ENCODE data around the gene PDLIM5. TPM values are rescaled to one million over a fixed set of nuclear protein-coding genes. Genes with fewer than 3 reads are reported as not detected.
"Not testable (repeated sequence)": the region's sequence is repeated elsewhere in the genome, so short reads cannot be mapped to it uniquely, and the experiment has no call there.

The PDLIM5 gene
- total RNA-seq, 1 donor from 2014 or later: 82.9 TPM

DNA sequence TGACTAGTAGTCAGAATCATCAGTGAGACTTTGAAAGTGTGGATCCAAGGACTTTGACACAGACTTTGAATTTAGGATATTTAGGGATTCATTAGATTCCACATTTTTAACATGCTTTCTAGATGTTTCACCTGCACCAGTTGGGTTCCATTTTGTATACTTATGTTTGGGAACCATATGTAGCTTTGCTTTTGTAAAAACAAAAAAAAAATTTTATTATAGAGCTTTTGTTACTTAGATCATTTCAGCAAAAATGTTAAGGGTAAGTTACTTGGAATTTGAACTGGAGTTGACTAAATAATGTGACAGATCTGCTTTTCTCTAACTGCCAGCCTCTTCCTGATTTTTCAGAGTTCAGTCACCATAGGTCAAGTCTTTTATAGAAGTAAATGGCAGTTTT, 14.6 kb downstream of the PDLIM5 start:
- Histone ChIP-seq H3K27me3 (ENCODE audit: control insufficient read depth, insufficient read depth, low read length) (no peaks in the 10 kb centered on the region), H3K4me3 (ENCODE audit: low read depth, low read length) (no peak overlapping the region), H3K36me3 (ENCODE audit: control insufficient read depth, insufficient read depth, low read length) (peaks cover 2% of the 10 kb centered on the region)
- TF ChIP-seq, protein P1, sequence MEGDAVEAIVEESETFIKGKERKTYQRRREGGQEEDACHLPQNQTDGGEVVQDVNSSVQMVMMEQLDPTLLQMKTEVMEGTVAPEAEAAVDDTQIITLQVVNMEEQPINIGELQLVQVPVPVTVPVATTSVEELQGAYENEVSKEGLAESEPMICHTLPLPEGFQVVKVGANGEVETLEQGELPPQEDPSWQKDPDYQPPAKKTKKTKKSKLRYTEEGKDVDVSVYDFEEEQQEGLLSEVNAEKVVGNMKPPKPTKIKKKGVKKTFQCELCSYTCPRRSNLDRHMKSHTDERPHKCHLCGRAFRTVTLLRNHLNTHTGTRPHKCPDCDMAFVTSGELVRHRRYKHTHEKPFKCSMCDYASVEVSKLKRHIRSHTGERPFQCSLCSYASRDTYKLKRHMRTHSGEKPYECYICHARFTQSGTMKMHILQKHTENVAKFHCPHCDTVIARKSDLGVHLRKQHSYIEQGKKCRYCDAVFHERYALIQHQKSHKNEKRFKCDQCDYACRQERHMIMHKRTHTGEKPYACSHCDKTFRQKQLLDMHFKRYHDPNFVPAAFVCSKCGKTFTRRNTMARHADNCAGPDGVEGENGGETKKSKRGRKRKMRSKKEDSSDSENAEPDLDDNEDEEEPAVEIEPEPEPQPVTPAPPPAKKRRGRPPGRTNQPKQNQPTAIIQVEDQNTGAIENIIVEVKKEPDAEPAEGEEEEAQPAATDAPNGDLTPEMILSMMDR (IDR thresholded peaks at IDR 0.05; ENCODE audit: insufficient read depth, low read length, severe bottlenecking): no peak
- no peak for DNase-seq (ENCODE audit: low read depth)
- no peak for FAIRE-seq

DNA sequence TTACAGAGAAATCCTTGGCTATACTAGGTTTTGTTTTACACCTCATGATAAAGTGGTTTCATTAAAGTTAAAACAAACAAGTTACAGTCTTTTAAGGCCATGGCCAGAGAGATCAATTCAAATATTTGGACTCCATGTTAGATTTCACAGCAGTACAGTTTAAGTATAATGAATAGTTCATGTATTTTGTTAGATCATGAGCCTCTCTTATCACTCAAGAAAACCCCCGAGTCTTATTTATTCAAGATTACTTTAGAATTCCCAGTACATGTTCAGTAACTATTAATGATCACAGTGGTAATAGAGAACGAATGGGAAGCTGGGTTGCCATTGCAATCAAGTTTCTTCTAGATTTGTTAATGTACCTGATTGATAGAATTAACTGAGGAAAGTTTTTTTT, 15.2 kb downstream of the PDLIM5 start:
- TF ChIP-seq, protein P1 (IDR thresholded peaks at IDR 0.05; ENCODE audit: insufficient read depth, low read length, severe bottlenecking): no peak
- no peak overlapping the region for H3K4me3 ChIP-seq (ENCODE audit: low read depth, low read length)
- FAIRE-seq (no peak), DNase-seq (ENCODE audit: low read depth) (no peak)
- H3K27me3 ChIP-seq (ENCODE audit: control insufficient read depth, insufficient read depth, low read length): no peaks in the 10 kb centered on the region
- peaks cover 2% of the 10 kb centered on the region for H3K36me3 ChIP-seq (ENCODE audit: control insufficient read depth, insufficient read depth, low read length)

DNA sequence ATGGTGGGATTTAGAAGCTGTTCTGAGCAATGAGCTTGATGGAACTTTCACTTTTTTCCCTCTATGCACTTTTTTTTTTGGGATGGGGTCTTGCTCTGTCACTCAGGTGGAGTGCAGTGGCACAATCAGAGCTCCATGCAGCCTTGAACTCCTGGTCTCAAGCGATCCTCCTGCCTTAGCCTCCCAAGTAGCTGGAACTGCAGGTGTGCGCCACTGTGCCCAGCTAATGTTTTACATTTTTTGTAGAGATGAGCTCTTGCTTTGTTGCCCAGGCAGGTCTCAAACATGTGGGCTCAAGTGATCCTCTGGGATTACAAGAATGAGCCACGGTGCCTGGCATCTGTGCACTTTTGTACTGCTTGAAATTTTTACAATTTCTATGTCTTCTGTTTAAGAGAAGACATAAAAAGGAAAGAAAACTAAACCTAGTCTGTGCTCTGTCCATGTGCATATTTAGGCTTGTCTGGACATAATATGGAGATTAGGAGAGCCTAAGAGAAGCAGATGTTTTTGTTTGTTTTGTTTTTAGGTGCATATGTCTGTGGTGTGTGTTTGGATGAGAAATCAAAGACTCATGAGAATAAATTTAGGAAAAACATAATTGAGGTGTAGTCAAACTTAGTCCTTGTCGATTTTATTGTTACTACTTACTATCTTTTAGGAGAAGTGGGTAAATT, 16.5 kb downstream of the PDLIM5 start:
- Histone ChIP-seq H3K27me3 (ENCODE audit: control insufficient read depth, insufficient read depth, low read length) (no peaks in the 10 kb centered on the region), H3K4me3 (ENCODE audit: low read depth, low read length) (no peak overlapping the region), H3K36me3 (ENCODE audit: control insufficient read depth, insufficient read depth, low read length) (peaks cover 3% of the 10 kb centered on the region)
- DNase-seq (ENCODE audit: low read depth) (no peak), FAIRE-seq (no peak)
- TF ChIP-seq, protein P1 (IDR thresholded peaks at IDR 0.05; ENCODE audit: insufficient read depth, low read length, severe bottlenecking): no peak

DNA sequence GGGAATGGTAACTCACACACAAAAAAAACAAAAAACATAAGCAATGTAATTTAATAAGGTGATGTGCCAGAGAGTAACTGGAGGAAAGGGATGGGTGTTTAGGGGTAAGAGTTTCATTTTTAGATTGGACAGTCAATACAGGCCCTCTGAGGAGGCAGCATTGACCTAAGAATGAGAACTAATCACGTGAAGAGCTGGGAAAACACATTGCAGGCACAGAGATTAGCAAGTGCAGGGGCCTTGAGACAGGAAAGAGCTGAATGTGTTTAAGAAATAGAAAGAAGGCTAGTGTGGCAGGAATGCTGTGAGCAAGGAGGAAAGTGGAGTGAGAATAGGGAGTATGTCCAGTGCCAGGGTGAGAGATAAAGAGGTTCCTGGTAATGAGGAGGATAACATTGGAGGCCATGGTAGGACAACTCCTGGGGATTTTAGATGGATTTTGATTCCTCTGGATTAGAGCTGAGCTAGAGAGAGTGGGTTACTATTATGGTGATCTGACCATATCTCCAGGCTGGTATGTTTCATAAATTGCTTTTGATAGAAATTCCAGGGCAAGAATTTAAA, 17.6 kb downstream of the PDLIM5 start:
- no peak for DNase-seq (ENCODE audit: low read depth)
- no peak for FAIRE-seq
- no peaks in the 10 kb centered on the region for H3K27me3 ChIP-seq (ENCODE audit: control insufficient read depth, insufficient read depth, low read length)
- TF ChIP-seq, protein P1 (IDR thresholded peaks at IDR 0.05; ENCODE audit: insufficient read depth, low read length, severe bottlenecking): no peak
- H3K4me3 ChIP-seq (ENCODE audit: low read depth, low read length): no peak overlapping the region
- peaks cover 3% of the 10 kb centered on the region for H3K36me3 ChIP-seq (ENCODE audit: control insufficient read depth, insufficient read depth, low read length)

DNA sequence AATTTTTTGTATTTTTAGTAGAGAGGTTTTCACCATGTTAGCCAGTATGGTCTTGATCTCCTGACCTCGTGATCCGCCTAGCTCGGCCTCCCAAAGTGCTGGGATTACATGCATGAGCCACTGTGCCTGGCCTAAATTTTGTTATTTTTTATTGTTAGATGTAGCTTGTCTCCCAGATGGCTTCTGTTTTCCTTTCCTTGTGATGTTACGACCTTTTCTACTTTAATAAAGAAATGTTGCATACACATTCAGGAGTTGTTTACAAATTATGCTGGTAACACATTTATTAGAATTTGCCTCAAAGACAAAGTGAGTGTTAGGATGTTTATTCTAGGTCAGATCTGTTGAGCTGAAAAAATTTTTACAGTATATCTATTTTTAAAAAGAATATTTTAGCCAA, 18.4 kb downstream of the PDLIM5 start:
- H3K36me3 ChIP-seq (ENCODE audit: control insufficient read depth, insufficient read depth, low read length): peaks cover 3% of the 10 kb centered on the region
- TF ChIP-seq, protein P1 (IDR thresholded peaks at IDR 0.05; ENCODE audit: insufficient read depth, low read length, severe bottlenecking): no peak
- DNase-seq (ENCODE audit: low read depth): no peak
- FAIRE-seq: no peak
- no peak overlapping the region for H3K4me3 ChIP-seq (ENCODE audit: low read depth, low read length)
- no peaks in the 10 kb centered on the region for H3K27me3 ChIP-seq (ENCODE audit: control insufficient read depth, insufficient read depth, low read length)

DNA sequence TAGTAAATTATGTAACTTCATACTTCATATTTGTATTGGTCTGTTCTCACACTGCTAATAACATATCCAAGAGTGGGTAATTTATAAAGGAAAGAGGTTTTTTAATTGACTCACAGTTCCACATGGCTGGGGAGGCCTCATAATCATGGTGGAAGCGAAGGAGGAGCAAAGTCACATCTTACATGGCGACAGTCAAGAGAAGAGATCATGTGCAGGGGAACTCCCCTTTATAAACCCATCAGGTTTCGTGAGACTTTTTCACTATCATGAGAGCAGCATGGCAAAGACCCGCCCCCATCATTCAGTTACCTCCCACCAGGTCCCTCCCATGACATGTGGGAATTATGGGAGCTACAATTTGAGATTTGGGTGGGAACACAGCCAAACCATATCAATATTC, 19.0 kb downstream of the PDLIM5 start:
- H3K36me3 ChIP-seq (ENCODE audit: control insufficient read depth, insufficient read depth, low read length); DNase-seq (ENCODE audit: low read depth); FAIRE-seq; H3K4me3 ChIP-seq (ENCODE audit: low read depth, low read length); H3K27me3 ChIP-seq (ENCODE audit: control insufficient read depth, insufficient read depth, low read length): not testable (repeated sequence)
